ENCODE measurements around the gene ZFAND6.

The ZFAND6 gene

DNA sequence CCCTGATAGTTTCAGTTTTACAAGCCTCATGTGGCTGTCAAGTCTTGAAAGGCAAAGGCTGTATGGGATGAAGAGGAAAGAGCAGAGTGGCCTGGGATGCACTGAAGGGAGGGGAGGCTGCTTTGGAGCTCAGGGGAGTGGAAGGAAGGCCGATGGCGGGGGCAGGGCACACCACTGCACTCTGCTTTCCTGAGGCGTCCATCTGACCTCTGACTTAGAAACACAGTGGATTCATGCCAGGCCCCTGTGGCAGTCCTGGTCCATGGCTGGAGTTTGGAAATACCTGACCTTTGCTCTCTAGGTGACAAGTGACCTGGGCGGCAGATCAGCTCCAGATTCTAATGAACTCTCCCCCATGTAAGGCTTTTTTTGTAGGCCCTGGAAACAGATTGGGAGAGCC lies 112.3 kb downstream of the ZFAND6 start:
- no peak for DNase-seq (ENCODE audit: low read depth)

DNA sequence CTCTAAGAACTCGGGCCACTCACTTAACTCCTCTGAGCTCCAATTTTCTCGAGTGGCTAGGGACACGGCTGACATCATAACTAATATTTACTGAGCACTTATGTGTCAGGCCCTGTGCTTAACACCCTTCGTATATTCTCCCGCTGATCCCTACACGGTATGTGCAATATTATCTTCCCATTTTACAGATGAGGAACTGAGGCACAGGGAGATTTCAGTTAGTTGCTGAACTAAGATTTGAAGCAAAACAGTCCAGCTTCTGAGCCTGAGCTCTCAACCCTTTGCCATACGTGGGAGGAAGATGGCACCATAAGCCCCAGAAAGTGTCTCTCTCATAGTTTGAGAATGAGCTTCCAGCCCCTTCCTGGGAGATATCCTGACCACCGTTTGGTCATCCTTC lies 112.9 kb downstream of the ZFAND6 start:
- no peak for DNase-seq (ENCODE audit: low read depth)

DNA sequence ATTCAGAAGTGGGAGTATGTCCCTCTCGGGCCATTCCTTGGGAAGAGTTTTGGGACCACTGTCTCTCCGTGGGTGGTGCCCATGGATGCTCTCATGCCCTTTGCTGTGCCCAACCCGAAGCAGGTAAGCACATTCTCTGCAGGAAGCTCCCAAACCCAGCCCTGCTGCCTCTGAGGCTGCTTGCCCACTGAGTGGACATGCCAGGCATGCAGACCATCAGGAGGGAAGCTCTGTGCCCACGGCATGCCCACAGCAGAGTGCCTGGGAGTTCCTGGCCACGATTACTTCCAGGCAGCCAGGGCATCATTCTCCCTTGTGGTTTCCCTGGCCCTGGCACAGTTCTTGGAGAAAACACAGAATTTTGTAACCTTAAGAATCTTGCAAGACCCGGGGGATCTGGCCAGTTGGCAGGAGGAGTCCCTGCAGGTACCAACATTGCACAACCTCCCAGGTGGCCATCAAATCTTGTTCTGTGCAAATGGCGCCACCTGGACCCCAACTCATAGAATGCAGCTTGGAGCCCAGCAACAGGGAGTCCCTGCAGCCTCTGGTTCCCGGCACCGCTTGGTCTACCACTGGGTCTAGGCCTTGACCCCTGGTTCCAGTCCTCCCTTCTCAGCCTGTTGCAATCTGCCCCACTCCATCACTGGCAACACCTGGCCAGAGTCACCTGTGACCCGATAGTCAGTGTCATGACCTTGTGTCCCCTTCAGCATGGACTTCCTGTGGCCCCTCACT lies 113.7 kb downstream of the ZFAND6 start:
- DNase-seq (ENCODE audit: low read depth) = peak; percentile 56

DNA sequence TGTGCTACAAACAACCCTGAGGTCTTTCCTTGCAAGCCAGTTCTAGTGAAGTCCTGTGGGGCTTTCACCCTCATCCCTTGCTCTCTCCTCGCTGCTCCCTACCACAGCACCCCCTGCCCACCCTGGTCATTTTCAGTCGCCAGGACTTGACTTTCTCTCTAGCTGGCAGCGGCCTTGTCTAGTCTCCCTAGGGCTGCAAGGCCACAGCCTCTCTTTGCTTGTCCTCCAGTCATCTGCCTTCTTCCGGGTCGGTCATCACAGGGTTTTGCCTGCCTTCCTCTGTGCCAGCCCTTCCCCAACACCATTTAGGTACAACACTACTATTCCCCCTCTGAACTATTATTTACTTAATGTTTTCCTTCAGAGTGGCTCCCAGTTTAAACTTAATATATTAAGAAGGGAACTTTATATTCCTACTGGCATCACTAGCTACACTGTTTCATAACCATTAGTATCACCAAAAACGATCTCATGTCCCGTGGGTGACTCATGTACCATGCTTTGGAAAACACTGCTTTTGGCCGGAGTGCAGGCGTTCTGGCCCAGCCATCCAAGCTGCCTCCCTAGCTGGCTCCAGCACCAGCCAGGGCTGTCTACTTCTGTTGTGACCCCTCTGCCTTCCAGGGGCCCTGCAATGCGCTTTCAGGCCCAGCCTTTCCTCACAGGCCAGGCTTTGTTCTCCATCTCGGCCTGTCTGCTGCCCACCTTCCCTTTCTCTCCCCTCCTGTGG lies 114.7 kb downstream of the ZFAND6 start:
- no peak for DNase-seq (ENCODE audit: low read depth)

DNA sequence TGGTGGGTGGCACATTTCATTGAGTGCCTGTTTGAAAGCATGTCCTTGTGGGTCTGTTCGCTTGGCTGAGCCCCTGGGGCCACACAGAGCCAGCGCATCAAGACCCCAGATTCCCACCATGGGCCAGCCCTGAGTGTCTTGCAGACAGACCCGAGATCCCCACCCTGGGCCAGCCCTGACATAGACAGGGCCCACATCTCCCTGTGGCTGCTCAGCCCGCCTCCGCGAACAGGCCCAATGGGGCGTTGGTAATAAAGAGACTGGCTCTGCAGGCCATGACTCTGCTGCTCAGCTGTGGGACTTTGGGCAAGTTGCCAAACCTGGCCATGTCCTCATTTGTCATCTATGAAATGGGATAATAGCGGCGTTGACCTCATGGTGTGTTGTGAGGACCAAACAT lies 116.0 kb downstream of the ZFAND6 start:
- no peak for DNase-seq (ENCODE audit: low read depth)

DNA sequence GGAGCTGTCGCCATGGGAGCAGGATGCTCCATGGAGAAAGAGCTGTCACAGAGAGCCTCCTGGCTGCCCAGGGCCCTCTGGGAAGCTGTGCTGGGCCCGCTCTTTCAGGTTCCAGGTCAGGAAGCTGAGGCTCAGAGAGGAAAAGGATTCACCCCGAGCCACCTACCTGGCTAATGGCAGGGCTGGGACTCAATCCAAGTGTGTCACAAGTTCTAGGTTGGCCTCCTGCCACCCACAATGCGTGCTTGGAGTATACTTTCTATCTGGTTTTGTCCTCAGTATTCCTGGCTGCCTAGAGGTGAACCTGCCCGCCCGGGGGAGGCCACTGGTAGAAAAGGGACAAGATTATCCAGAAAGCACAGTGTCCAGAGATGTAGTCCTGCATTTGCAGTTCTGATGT lies 117.0 kb downstream of the ZFAND6 start:
- DNase-seq (ENCODE audit: low read depth) = no peak

DNA sequence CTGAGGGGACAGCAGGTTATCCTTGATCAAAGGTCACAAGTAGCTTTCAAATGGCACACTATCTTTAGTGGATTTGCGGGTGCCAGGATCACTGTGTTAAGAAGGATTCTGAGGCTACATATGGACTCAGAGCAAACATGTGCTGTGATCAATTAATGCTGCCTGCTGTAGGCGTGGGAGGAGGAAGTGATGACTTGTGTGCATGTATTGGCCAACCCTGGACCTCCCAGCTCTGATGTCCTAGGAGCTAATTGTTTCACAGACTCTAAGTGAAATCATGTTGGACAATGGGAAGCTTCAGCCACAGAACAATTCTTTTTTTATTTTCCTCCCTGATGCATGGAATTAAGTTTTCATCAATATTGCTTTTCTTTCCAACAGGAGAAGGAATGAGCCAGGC lies 117.7 kb downstream of the ZFAND6 start:
- DNase-seq (ENCODE audit: low read depth) = no peak

DNA sequence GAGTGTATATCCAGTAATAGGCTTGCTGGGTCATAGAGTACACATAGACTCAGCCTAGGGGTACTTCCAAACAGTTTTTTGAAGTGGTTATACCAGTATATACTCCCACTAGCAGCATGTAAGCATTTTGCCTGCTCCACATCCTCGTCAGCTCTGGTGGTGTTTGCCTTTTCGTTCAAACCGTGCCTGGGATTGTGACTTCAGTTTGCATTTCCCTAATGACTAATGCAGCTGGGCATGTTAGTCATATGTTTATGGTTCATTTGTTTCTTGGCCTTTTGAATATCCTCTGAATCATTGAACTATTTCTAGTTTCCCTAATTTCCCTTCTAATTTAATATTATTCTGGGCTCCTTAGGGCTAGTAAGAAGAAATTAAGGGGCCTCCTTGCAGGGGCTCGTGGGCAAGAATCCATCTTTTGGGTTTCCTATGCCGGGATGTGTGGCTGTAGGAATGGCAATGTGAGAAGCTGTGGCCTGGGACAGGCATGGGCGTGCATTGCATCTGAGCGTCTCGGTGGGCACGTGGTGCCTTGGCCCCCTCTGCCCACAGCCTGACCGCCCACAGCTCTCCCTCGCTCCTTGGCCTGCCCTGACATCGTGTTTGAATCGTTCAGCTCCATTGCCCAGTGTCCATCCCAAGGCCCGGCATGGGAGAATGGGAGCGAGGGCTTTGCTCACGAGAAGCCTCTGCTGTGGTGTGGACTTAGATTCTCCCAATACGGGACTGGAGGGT lies 119.7 kb downstream of the ZFAND6 start:
- no peak for DNase-seq (ENCODE audit: low read depth)

DNA sequence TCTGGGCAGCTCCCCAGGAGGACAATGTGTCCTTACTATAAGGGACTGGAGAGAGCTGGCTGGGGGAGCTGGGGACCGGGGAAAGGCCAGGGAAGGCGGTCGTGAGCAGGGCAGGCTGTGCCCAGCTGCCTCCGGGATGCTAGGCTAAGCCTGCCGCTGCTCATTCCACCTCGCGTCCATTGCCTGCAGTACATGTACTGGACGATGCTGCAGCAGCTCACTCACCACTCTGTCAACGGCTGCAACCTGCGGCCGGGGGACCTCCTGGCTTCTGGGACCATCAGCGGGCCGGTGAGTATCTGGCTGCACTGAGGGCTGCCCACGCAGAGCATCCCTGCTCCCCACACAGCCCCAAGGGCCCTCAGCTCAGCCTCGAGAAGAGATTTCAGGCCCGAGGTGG lies 120.5 kb downstream of the ZFAND6 start:
- no peak for DNase-seq (ENCODE audit: low read depth)

DNA sequence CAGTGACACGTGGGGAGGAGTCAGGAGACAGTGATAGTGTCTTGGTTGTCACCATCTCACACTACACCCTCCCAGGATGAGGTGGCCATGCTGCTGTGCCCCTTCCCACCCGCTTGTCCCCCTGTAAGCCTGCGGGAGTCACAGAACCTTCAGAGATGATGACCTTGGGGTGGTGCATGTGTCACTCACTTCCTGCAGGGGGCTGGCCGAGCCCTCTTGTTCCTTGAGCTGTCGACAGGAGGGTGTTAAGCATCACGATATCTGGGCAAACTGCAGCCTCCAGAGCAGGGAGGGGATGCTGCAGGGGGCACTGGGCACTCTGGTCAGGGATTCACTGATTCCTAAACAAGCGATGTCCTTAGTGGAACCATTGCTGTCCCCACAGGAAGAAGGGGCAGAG lies 121.0 kb downstream of the ZFAND6 start:
- DNase-seq (ENCODE audit: low read depth) = no peak

DNA sequence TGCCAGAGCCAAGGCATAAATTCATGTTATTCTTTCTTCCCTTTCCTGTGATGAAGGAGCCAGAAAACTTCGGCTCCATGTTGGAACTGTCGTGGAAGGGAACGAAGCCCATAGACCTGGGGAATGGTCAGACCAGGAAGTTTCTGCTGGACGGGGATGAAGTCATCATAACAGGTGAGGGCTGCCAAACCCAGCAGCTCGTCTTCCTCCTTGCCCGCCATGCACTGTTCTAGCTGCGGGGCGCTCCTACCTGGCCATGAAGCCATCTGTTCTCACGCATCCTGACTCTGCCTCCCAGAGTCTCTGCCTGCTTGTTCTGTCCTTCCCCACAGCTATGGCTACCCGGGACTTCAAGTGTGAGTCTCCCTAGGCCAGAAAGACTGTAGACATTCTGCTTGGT lies 121.5 kb downstream of the ZFAND6 start:
- DNase-seq (ENCODE audit: low read depth) = no peak

DNA sequence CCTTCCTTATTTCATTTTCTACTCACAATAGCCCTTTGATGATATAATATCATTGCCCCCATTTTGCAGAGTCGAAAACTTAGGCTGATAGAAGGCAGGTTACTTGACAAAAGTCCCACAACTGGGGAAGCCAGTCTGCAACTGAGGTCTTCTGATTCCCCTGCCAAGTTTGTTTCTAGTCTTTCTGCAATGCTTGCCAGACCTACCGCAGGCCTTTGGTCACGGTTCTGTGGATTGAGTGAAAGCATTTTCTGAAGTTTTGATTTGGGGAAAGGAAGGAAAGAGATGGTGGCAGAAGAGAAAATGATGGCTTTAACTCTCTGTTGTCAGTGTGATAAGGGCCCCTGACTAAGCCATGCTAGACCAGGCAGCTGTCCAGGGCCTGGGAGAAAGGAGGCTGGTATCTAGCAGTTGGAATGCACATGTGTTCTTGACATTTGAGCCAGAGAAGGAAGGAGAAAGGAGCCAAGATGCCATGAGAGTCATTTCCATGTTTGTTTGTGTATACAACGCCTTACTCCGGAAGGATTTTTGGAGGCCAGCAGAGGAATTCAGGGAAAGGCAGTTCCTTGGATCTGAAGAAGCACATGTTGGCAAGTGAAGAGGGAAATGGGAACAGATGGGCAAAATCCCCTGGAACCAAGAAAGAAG lies 123.3 kb downstream of the ZFAND6 start:
- no peak for DNase-seq (ENCODE audit: low read depth)

DNA sequence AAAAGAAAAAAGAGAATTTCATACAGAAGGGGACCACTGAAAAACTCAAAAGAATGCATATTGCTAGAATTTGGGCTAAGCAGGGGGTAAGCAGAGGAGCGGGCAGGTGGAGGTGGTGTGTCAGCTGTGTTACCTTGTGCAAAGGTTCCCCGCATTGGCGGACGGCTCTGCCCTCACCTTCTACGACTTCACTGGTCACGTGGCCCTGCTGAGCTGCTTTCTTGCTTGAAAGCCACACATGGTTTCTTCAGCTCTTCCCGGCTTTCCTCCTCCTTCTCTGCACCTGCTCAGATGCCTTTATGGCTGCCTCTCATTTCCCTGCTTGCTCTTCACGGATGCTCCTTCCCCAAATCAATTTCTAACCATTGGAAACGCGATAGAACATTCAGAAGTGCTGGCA lies 123.8 kb downstream of the ZFAND6 start:
- no peak for DNase-seq (ENCODE audit: low read depth)

DNA sequence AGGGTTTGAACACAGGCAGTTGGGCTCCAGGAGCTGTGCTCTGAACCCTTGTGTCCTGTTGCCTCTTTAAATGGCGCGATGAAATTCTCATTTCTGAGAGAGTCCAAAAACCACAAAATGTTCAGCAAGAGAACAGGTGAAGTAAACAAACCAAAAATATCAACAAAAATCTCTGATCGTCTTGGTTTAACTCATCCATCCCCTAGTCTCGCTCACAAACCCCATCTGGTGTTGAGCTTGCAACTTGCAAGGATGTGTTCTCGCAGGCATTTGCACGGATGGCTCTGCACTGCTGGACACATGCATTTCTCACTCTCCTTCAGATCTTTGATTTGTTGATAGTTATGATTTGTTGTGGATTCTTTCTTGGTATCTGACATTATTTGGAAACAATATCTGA lies 124.4 kb downstream of the ZFAND6 start:
- DNase-seq (ENCODE audit: low read depth) = no peak

DNA sequence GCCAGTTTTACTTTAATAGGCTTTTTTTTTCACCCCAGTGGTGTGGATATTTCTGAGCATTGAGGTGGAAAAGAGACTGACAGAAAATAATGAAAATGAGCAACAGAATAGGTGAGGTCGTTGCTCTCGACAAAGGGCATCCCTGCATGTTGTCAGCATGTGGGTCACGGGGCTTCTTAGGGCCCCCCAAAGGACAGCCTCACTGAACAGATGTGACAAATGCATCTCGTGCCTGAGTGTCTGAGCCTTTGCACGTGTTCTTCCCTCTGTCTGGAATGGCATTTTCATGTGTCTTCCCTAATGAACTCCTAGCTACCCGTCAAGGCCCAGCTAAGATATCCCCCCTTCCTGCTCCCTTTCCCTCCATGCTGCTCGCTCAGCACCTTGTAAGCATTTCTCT lies 125.1 kb downstream of the ZFAND6 start:
- no peak for DNase-seq (ENCODE audit: low read depth)

DNA sequence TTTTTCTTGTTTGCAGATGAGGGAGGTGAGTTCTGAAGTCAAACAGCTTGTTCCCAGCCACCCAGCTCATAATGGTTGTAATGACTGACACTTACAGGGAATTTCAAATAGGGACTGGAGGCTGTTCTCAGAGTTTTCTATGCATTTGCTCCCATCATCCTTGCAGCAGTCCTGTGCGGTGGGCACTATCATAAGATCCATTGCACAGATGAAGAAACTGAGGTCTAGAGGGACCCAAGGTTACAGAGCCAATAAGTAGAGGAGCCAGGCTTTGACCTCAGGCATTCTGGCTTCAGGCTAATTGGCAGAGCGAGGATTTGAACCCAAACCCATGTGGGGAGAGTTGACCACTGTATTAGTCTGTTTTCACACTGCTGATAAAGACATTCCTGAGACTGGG lies 125.7 kb downstream of the ZFAND6 start:
- DNase-seq (ENCODE audit: low read depth) = no peak

DNA sequence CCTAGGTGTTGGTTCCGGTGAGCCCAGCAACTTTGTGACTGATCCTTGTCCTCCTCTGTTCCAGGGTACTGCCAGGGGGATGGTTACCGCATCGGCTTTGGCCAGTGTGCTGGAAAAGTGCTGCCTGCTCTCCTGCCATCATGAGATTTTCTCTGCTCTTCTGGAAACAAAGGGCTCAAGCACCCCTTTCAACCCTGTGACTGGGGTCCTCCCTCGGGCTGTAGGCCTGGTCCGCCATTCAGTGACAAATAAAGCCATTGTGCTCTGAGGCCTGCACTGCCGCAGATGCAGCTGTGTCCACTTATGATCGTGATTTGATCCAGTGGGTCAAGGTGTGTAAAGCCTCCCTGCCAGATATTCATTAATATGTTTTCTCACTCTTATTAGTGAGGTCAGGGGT lies 126.6 kb downstream of the ZFAND6 start:
- DNase-seq (ENCODE audit: low read depth) = no peak

DNA sequence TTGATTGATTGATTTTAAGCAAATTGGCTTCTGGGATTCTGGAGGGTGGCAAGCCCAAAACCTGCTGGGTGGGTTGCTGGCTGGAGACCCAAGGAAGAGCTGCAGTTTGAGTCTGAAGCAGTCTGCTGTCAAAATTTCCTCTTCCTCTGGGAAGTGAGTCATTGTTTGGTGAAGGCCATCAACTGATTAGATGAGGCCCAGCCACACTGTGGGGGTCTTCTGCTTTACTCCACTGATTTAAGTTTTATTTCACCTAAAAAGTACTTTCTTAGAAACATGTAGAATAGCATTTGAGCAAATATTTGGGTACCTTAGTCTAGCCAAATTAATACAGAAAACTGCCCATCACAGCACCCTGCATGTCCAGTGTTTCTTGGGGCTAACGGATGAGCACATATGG lies 127.1 kb downstream of the ZFAND6 start:
- DNase-seq (ENCODE audit: low read depth) = no peak
